Activated T-cell treated with anti-CD3 and anti-CD28 coated beads for 1 hour (primary cell): ENCODE results near the gene SMAD9.

Source experiments
- DNase-seq: peaks from one replicate; pipeline ENCODE4 v3.0.0-alpha.2; 2020; ENCODE audit warnings: low read depth

Gene SMAD9

DNA sequence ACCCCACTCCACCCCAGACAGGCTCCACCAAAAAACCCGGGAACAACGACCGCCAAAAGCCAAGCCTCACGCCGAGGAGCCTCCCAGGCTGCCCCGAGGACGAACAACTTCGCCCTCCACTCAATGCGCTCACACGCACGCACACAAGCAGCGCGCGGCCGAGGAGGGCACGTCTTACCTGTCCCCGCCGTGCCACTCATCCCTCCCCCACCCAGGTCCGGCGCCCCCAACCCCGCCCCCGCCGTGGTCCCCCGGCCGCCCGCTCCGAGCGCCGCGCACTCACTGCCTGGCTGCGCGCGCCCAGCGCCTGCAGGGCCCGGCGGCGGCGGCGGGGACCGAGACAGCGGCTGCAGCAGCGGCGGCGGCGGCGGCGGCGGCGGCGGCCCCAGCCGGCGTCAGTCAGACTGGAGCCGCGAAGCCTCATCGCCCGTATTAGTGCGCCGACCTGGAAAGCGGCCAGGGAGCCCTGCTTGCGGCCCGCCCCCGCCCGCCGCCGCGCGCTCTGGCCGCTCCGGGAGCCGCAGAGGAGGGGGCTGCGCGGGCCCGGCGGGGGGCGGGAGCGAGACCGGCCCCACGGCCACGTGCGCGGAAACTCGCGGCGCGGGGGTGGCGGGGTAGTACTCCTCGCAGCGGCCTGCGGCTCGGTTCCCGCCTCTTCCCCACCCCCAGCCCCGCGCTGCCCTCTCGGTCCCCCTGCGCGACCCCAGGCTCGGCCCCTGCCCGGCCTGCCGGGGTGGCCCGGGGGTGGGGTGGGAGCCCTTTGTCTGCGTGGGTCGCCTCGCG, at the start of gene SMAD9:
Gene SMAD9 (minus strand): TSS at position 406 of the 783 bp plus-strand sequence. CDS start 40,549 bp downstream, outside the sequence.
- DNase-seq = no peak

DNA sequence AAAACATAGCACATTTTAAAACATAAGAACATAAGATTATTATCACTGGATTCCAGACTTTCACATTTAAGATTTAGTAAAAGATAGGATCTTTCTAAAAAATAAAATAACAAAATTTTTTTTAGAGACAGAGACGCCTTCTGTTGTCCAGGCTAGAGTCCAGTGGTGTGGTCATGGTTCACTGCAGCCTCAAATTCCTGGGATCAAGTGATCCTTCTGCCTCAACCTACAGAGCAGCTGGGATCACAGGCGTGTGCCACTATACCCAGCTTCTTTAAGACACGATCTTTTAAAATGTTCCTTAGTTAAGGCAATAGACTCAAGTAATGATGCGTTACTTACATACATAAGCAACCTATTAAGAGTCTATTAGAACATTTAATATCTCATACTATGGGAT, 46.4 kb upstream of the SMAD9 start:
- DNase-seq = no peak

DNA sequence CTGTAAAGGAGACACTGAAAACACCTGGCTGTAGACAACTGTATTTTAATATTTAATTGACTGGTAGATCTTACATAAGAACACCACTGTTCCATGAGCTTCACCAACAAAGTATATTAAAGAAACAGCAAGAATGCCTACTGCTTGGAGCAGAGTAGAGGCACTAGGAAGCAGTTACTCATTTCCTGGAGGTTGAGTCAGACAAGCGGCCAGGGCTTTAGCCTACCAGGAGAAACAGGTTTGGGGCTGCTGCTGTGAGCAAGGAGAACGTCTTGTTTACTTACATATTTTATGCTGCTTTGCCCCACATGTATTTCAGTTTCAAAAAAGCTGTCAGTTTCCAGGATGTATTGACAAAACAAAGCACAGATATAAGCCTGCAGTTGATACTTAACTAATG, 45.7 kb upstream of the SMAD9 start:
- no peak for DNase-seq

DNA sequence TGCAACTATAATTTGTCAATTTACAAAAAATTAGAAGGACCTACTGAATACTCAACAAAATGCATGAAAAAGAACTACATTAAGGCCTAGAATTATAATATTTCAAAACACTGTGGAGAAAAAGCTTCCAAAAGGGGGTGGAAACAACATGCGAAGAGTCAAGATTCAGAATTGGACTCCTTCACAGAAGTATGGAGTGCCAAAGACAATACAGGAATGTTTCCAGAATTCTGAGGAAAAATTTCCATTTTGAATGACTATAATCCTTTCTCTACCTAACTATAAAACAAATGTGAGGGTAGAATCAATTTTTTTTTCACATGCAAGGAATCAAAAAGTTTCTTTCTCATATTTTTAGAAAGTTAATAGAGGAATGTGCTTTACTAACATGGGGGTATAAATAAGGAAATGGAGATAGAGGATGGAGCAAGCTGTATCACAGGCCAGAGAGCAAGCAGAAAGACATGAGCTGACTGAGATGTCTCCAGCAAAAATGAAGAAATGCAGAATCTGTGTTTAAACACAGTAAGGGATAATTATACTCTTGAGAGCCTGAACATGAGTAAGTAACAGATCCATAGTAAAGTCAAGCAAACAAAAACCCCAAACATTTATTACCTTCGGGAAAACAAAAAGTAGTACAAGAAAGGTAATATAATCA, 39.5 kb upstream of the SMAD9 start:
- DNase-seq = no peak

DNA sequence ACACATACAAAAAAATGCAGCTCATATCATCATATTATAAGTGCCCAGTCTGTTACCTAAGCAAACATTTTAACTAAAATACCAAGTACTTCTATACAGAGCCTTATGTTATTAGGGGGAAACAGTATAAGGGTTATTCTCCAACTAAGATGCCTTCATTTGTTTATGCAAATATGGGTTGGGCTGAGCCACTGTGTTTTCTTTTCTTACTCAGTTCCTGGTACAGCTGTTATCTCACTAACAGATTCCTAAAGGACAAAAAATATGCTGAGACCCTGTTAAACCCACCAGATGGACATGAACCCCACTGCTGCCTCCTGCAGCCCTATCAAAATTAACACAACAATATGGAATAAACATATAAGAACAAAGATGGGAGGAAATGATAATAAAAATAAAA, 34.5 kb upstream of the SMAD9 start:
- DNase-seq = no peak

DNA sequence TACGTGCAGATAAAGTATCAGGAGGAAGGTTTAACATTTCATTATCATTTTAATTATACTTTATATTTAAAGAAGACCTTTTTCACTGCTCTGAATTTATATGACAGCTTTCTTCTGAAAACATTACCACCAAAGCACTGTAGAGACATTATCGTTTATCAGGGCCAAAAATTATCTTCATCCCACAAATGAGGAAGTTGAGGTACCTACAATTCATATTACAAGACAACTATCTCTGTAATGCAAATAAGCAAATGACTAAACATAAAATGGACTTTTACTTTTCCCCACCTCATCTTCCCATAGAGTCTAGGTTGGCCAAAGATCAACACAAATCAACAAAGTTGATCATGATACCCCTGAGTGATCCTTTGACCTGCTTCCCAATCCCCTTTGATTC, 30.9 kb upstream of the SMAD9 start:
- DNase-seq = no peak

DNA sequence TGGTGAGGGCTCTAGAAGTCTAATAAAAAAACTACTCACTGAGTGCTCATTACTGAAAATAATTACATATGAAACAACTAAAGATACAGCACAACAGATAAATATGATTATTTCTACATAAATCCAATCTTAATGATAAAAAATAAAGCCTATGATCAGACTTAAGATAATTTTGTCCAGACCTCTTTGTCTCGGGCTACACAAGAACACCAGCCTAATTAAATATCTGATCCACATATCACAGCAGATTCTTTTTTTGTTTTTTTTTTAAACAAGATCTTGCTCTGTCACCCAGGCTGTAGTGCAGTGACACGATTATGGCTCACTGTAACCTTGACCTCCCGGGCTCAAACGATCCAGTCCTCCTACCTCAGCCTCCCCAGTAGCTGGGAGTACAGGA, 30.3 kb upstream of the SMAD9 start:
- DNase-seq = no peak

DNA sequence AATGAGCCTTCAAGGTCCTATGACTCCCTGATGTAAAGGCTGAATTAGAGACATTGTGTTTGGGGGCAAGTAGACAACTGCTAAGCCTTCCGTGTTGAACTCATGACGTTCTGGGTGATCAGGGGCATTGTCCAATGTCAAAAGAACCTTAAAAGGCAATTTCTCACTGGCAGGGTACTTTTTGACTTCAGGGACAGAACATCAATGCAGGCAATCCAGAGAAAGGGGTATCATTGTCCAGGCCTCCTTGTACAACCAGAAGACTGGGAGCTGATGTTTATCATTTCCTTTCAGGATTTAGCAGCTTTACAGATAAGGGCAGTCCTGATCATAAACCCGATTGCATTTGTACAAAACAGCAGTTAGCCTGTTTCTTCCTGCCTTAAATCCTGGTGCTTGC, 25.0 kb upstream of the SMAD9 start:
- no peak for DNase-seq

DNA sequence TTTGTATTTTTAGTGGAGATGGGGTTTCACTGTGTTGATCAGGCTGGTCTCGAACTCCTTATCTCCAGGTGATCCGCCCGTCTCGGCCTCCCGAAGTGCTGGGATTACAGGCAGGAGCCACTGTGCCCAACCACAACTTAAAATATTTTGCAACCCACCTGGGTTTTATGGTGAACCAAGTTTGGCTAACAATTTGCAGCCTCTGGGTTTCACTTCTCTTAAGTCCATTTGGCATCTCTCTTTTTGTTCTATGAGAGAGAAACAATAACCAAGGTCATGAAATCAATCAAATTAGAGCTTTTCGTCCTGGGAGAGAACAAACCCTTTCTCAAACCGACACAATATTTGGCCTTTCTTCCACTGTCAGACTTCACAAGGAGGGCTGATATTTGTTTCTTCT, 5.6 kb upstream of the SMAD9 start:
- no peak for DNase-seq

DNA sequence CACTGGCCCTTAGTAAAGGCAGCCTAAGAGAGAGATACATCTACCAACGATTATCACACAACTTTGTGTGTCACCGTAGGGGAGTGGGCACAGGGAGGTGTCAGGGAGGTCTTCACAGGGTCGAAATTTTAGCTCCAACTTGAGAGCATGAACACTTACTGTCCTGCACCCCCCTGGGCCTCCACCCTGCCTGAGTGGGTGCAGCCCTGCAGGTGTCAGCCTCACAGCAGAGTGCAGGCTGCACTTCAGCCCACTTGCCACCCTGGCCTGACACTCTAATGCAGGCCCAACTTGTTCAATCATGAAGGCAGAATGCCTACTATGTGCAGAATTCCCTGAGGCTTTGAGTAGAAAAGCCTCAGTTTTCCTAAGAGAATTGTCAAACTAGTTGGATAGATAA, 4.0 kb upstream of the SMAD9 start:
- DNase-seq = no peak

DNA sequence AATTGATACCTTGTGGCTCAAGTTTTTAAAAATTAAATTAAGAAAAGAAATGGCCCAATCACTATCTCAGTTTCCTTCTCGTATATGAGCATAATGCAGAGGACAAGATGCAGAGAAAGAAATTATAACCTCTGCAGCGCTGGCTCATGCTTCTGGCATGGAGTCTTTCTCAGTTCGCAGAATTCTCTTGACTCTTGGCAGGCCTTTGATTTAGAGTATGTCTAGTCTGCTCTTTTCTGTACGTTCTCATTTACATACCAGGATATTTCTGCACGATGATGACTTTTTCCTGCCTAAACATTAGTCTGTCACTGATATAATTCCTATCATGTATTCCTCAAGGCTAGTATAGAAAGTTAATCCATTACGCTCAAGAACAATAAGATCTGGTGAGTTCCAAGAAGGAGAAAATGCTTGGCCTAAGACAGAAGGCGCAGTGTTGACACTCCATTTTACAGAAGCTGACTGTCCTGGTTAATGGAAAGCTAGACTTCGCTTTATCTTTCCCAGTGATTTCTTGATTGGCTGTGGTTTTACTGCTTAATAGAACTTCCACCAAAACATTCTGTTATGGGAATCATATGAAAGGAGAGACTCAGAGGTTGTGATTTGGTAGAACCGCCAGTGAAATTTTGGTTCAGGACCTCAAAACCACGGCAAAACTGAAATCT, 1.7 kb upstream of the SMAD9 start:
- DNase-seq = no peak

DNA sequence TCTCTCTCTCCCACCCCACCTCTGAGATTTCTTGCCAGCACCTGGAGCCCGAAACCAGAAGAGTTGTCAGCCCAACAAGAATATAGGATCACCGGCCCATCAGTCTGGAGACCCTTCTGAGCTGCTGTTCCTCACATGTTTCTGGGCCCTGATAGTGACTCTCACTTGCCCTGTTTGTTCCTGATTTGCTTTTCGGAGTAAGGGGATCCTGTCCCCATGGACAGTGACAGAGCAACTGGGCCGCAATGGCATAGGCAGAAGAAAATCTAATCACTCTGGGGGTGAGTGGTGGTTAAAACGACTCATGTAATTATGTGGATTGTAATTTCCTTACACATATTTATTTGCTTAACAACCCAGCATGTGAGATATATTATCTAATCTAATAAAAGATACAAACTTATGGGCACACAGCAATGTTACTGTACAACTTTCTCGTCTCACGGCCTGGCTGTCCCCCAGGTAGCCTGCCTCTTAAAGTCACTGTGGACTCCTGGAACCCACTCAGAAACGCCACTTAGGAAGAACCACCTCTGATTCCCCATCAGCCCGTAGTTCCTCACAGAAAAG, 663 bp upstream of the SMAD9 start:
- DNase-seq = no peak

DNA sequence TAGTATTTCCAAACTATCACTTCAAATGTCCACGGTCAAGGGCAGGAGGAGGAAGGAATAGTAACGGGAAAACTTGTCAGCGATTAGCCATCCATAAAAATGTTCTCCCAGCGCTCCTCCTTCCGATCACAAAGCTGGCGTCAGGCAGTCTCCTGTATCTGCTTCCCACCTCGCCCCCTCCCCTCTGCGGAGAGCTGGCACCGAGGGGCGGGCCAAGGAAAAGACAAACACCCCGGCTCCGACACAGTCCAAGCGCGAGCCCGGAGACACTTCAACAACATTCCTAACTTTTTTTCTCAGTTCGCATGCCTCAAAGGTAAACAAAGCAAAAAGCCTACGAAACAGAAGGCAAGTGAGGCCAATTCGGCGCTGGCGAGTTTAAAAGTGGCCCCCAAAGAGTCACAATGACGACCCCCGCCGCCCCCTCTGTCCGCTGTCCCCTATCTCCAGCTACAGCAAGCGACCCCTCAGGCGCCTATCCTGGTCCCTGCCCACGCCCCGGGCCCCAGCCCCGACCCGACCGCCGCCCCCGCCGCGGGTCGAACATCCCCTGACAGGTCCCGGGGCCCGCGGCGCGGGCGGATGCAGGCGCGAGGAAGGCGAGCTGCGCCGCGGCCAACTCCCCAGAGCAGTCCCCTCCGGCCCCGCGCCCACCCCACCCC, 736 bp downstream of the SMAD9 start:
- DNase-seq = no peak

DNA sequence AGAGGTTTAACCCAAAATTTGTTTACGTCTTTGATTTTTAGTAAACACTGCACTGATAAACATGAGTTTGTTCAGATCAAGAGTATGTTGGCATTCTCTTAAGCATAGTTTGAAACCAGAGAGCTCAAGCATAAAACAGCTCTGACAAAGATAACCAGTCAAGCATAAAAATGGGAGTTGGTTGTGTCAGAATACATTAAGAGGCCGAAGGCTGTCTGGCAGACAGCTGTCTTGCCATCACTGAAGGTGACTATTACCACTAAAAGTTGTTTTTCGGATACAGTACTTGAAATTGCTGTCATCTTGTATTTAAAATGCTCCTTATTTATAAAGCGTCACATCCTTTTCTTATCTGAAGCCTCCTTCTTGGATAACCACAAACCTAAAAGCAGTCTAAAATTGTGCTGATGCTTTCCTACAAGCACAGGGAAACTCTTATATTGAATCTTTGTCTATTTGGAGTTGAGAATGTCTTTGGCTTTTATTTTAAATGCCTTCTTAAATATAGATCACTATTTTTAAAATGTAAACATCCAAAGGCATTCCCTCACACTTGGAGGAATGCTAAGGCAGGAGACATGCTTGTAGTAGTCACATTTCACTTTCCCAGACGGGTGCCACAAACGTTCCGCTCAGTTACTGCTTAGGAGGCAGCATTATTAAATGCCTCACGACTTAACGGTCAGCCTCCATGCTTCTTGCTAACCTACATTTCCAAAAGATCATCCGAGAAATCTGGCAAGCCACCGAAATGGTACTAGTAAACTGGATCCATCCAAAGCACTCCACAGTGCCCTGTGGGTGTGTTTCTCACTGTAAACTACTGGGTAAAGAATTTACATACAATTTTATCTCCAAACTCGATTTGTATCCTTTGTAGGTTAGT, 1.5 kb downstream of the SMAD9 start:
- no peak for DNase-seq

DNA sequence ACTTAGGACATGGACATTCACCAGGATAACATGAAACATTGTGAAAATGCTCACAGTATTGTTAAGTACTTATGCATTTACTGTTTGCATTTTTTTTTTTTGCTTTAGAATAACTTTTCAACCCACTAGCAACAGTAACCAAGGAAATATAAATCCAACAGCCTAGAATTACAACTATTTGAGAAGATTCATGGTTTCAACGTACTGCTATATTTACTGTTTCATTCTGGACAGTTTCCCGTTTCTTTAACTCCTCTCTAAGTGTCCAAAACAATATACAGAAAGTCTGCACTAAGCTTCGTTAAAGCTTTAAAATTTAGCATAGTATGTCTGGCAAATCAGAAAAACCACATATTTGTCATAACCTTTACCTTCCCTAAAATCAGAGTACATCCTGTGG, 2.7 kb downstream of the SMAD9 start:
- no peak for DNase-seq

DNA sequence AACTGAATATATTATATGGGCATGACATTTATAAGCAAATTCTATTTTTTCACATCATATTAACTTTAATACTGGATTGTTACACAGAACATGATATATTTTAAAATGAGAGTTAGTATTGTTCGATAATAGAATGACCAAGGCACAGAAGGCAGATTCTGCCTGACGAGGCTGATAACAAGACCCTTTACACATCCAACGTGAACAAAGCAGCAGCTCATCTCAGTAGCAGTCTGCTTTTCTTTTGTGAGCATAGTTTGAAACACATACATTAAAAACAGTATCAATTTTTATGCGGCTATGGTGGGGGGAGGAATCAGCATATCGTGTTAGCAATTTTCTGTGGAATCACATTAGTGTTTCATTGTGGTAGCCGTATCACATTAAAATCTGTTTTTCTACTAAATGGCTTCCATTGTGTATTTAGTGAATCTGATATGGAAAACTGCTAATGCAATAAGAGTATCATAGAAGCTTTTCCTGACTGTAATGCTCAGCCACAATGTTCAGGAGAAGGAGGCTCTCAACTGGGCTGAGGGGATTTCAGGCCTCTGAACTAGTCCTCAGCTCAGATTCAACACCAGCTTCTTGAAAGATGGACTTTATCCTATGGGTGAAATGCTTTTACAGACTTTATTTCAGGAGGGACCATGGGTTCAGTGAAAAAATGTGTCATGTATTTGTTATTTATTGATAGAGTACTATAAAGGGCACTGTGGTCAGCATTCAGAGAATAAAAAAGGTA, 4.0 kb downstream of the SMAD9 start:
- no peak for DNase-seq

DNA sequence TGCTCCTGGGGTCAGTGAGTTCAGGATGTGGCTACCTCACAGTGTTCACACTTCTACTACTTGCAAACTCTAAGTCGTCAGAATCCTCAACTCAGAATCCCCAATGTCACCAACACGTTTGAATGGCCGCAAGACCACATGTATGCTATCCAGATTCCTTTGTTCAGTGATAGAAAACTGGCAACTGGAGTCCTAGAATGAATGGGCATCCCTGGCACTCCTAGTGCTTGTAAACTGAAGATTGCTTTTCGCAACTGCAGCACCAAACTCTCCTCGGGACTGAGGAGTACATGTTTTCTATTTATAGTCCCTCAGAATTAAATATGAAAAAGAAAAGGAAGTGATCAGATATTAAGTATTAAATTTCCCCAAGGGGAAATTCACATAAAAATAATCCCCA, 4.9 kb downstream of the SMAD9 start:
- no peak for DNase-seq

DNA sequence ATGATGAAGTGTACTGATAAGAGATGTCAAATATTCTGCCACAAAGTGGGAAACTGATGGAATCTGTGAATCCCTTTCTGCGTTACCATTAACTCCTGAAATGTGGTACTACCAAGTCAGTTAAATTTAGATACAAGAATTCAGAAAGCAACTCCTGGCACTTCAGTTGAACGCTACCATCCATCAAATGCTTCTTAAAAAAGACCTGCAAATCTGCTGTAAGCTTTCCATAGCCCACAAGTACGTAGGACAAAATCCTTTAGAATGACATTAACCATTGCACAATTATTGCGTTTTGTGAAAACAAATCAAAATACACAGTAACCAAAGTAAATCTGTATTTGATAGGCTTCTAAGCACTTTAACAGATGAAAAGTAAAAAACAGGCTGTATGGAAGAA, 5.4 kb downstream of the SMAD9 start:
- no peak for DNase-seq

DNA sequence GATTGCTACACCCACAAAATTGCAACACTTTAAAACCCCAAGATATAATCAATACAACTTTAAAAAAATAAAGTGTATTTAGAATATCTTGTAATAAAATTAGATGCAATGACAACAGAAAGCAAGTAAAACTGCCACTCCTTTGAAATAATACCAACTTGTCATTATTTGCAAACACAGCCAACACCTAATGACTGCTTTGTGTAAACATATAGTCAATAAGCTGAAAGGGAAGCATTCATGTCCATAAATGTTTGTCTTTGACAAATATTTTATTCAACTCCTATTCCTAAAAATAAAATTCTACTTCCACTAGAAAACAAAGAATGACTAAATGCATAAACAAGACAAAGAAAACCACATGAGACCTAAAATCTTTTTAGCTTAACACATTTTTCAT, 6.6 kb downstream of the SMAD9 start:
- no peak for DNase-seq

DNA sequence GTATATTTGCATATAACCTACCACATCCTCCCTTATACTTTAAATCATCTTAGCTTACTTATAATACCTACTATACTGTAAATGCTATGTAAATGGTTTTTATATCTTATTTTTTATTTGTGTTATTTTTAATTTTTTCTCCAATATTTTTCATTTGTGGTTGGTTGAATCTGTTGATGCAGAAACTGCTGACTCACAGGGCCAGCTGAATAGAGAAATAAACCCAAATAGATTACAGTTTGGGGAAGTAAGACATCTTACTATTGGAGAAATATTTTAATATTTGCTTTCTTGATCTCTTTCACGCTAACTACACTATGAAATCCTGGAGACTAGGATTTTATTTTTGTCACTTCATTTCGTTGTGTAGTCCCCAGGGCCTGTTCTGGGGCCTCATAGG, 7.1 kb downstream of the SMAD9 start:
- no peak for DNase-seq

DNA sequence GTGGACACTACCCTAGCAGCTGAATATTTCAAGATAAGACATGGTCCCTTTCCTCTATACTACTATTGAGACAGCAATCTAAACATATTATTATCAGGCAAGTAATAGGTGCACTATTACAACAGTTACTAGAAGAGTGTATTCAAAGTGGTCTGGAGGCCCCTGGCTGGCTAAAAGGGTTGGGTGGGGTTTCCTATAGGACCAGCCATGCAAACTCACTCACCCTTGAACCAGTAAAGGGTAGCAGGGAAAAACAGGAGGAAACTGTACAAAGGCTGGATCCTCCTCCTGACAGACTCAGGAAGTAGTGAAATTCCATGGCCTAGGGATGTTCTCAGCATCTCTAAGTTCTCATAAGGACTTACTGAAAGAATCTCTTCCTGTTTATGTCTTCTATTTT, 7.7 kb downstream of the SMAD9 start:
- no peak for DNase-seq
